OCI-LY3 (cell line): Measurements from ENCODE around the gene KLK8.

Experiments used
- H2AFZ ChIP-seq: fragments of 200-600, 300-600 bp; shearing (Covaris generic); 2 replicates; pipeline ENCODE4 v1.6.0; 2014; ENCODE audit warnings: antibody characterized with exemption, low read depth, low read length
- H3K27ac ChIP-seq: fragments of 200-600, 300-600 bp; sonication (generic); 2 replicates; pipeline ENCODE4 v1.5.1; 2014; ENCODE audit warnings: mild to moderate bottlenecking, low read length, moderate library complexity, mixed read lengths
- H3K27me3 ChIP-seq: fragments of 200-600, 300-600 bp; sonication (generic); 2 replicates; pipeline ENCODE4 v1.6.1; 2014; ENCODE audit warnings: low read depth, low read length, mixed read lengths
- H3K36me3 ChIP-seq: fragments of 200-600, 300-600 bp; sonication (generic); replicated peaks from 2 replicates; pipeline ENCODE3; 2014; ENCODE audit warnings: low read depth, low read length, mixed read lengths
- H3K4me1 ChIP-seq: fragments of 300-600, 200-600 bp; sonication (generic); 2 replicates; pipeline ENCODE4 v1.6.1; 2014; ENCODE audit warnings: low read length, mixed read lengths
- H3K4me2 ChIP-seq: fragments of 200-600, 300-600 bp; sonication (generic); 2 replicates; pipeline ENCODE4 v1.6.1; 2014; ENCODE audit warnings: low read length, mixed read lengths
- H3K4me3 ChIP-seq: fragments of 300-600, 200-600 bp; sonication (generic); 2 replicates; pipeline ENCODE4 v1.5.1; 2014; ENCODE audit warnings: antibody characterized with exemption, mild to moderate bottlenecking, low read length, moderate library complexity
- H3K79me2 ChIP-seq: fragments of 300-600, 200-600 bp; shearing (Covaris generic); 2 replicates; pipeline ENCODE4 v1.6.1; 2014; ENCODE audit warnings: mild to moderate bottlenecking, low read length, mixed read lengths
- H3K9ac ChIP-seq: fragments of 300-600, 200-600 bp; shearing (Covaris generic); 2 replicates; pipeline ENCODE4 v1.6.0; 2014; ENCODE audit warnings: mild to moderate bottlenecking, low read length, moderate library complexity
- H3K9me3 ChIP-seq: fragments of 200-600, 300-600 bp; shearing (Covaris generic); 2 replicates; pipeline ENCODE4 v1.6.1; 2014; ENCODE audit warnings: low read length, mixed read lengths; ENCODE audit not compliant: insufficient read depth
- H4K20me1 ChIP-seq: fragments of 200-600, 300-600 bp; sonication (generic); 2 replicates; pipeline ENCODE4 v1.6.1; 2016; ENCODE audit warnings: low read length, mixed read lengths; ENCODE audit not compliant: insufficient read depth
- CTCF ChIP-seq: fragments of 200-600, 300-600 bp; sonication (generic); IDR thresholded peaks from 2 replicates; pipeline ENCODE4 v1.5.1; 2014; ENCODE audit warnings: antibody characterized with exemption, low read length, low read depth
- EZH2phosphoT487 ChIP-seq: fragments of 200-600 bp; shearing (Covaris generic); IDR thresholded peaks from 2 replicates; pipeline ENCODE4 v1.6.1; 2018; ENCODE audit warnings: antibody characterized with exemption, mixed run types, low read depth

Gene KLK8

GRCh38 chr19:51007488-51007887 lies 6.1 kb upstream of the KLK8 start:
- H3K27ac ChIP-seq = no peak overlapping the region
- no peaks in the 10 kb centered on the region for H4K20me1 ChIP-seq
- no peaks in the 10 kb centered on the region for H3K9me3 ChIP-seq
- peaks cover 26% of the 10 kb centered on the region for H3K27me3 ChIP-seq
- H2AFZ ChIP-seq = no peak overlapping the region
- H3K4me3 ChIP-seq = no peak overlapping the region
- H3K4me2 ChIP-seq = no peak overlapping the region
- TF ChIP-seq CTCF (no peak), EZH2phosphoT487 (no peak)
- no peaks in the 10 kb centered on the region for H3K4me1 ChIP-seq
- no peaks in the 10 kb centered on the region for H3K36me3 ChIP-seq
- no peaks in the 10 kb centered on the region for H3K79me2 ChIP-seq
- H3K9ac ChIP-seq = no peak overlapping the region

- H3K36me3 ChIP-seq = no peaks in the 10 kb centered on the region
- no peak for TF ChIP-seq EZH2phosphoT487
- TF ChIP-seq CTCF = no peak
- no peaks in the 10 kb centered on the region for H3K4me1 ChIP-seq
- no peak overlapping the region for H3K4me3 ChIP-seq
- H4K20me1 ChIP-seq = no peaks in the 10 kb centered on the region
- no peaks in the 10 kb centered on the region for H3K9me3 ChIP-seq
- H2AFZ ChIP-seq = no peak overlapping the region
- H3K9ac ChIP-seq = no peak overlapping the region
- H3K79me2 ChIP-seq = no peaks in the 10 kb centered on the region
- H3K27ac ChIP-seq = no peak overlapping the region
- H3K4me2 ChIP-seq = no peak overlapping the region
- H3K27me3 ChIP-seq = peaks cover 23% of the 10 kb centered on the region
These were observed 5.0 kb upstream of the KLK8 start for GRCh38 chr19:51006406-51006805.

- no peak overlapping the region for H3K4me3 ChIP-seq
- no peaks in the 10 kb centered on the region for H3K4me1 ChIP-seq
- H4K20me1 ChIP-seq = no peaks in the 10 kb centered on the region
- TF ChIP-seq CTCF = no peak
- no peak for TF ChIP-seq EZH2phosphoT487
- no peaks in the 10 kb centered on the region for H3K79me2 ChIP-seq
- no peaks in the 10 kb centered on the region for H3K36me3 ChIP-seq
- H2AFZ ChIP-seq = no peak overlapping the region
- H3K9me3 ChIP-seq = no peaks in the 10 kb centered on the region
- H3K27ac ChIP-seq = no peak overlapping the region
- no peak overlapping the region for H3K4me2 ChIP-seq
- peaks cover 18% of the 10 kb centered on the region for H3K27me3 ChIP-seq
- no peak overlapping the region for H3K9ac ChIP-seq
These were observed 3.8 kb upstream of the KLK8 start for GRCh38 chr19:51005248-51005647.

GRCh38 chr19:51003316-51003715 lies 1.9 kb upstream of the KLK8 start:
- Histone ChIP-seq H3K27me3 (peaks cover 21% of the 10 kb centered on the region), H3K9me3 (no peaks in the 10 kb centered on the region), H2AFZ (no peak overlapping the region), H3K27ac (no peak overlapping the region), H3K9ac (no peak overlapping the region), H3K79me2 (no peaks in the 10 kb centered on the region), H4K20me1 (no peaks in the 10 kb centered on the region), H3K4me2 (no peak overlapping the region), H3K4me3 (no peak overlapping the region), H3K4me1 (no peaks in the 10 kb centered on the region), H3K36me3 (no peaks in the 10 kb centered on the region)
- TF ChIP-seq EZH2phosphoT487 (no peak), CTCF (no peak)
